Panc1 (cell line): ENCODE results near the gene CRMP1. TPM values are rescaled to one million over a fixed set of nuclear protein-coding genes. Genes with fewer than 3 reads are reported as not detected.

ENCODE experiments used
- ATAC-seq: fragments of 200-7000 bp; cut with Tn5 transposase; 2 replicates; pipeline ENCODE4 v1.9.1; 2020; ENCODE audit warnings: mild to moderate bottlenecking, moderate library complexity
- BruUV-seq: library from RNA; stranded (reverse); fragments of 400-500 nt; replicated peaks from 2 replicates; lab custom pipeline; 2021; lab: Mats Ljungman, UMichigan
- CTCF ChIA-PET: fragments of 300-600 bp; sonication (Branson Sonifier 250); formaldehyde crosslinking; loops from one replicate; lab custom pipeline; 2022; ENCODE audit warnings: antibody characterized with exemption; lab: Charles Lee
- POLR2A ChIA-PET: fragments of 300-600 bp; sonication (Branson Sonifier 250); formaldehyde crosslinking; loops from one replicate; lab custom pipeline; 2022; ENCODE audit warnings: antibody characterized with exemption; lab: Charles Lee
- DNase-seq: peaks from one replicate; pipeline ENCODE4 v3.0.0-alpha.2; 2010; ENCODE audit warnings: low read depth, low spot score
- H3K27ac ChIP-seq: 2 replicates; pipeline ENCODE4 v1.5.1; 2011; ENCODE audit warnings: mild to moderate bottlenecking, low read length, inconsistent platforms
- H3K27me3 ChIP-seq: fragments of 200-500 bp; sonication (Bioruptor generic); 2 replicates; pipeline ENCODE4 v1.6.0; 2014; ENCODE audit warnings: low read length, inconsistent platforms; ENCODE audit not compliant: control insufficient read depth, insufficient read depth
- H3K36me3 ChIP-seq: fragments of 200-500 bp; sonication (Bioruptor generic); 2 replicates; pipeline ENCODE4 v1.5.1; 2014; ENCODE audit warnings: inconsistent platforms, mild to moderate bottlenecking, low read length, moderate library complexity; ENCODE audit not compliant: control insufficient read depth, insufficient read depth
- H3K4me1 ChIP-seq: 2 replicates; pipeline ENCODE4 v1.5.1; 2011; ENCODE audit warnings: inconsistent platforms, mild to moderate bottlenecking, low read length, moderate library complexity; ENCODE audit not compliant: control insufficient read depth, insufficient read depth
- H3K4me3 ChIP-seq, 2 experiments: 2 replicates each; pipeline ENCODE4 v1.5.1; 2011 to 2012; ENCODE audit warnings: low read depth in 2 of 2, low read length in 2 of 2, mild to moderate bottlenecking in 2 of 2, inconsistent platforms in 1 of 2, moderate library complexity in 1 of 2
- H3K9me3 ChIP-seq: fragments of 200-500 bp; sonication (Bioruptor generic); 2 replicates; pipeline ENCODE4 v1.5.1; 2014; ENCODE audit warnings: low read depth, mild to moderate bottlenecking, inconsistent platforms, low read length, moderate library complexity; ENCODE audit not compliant: control insufficient read depth, insufficient read depth
- CTCF ChIP-seq: fragments of 450-650 bp; IDR thresholded peaks from 2 replicates; pipeline ENCODE4 v1.5.1; 2017; ENCODE audit warnings: mild to moderate bottlenecking
- POLR2AphosphoS5 ChIP-seq: IDR thresholded peaks from 2 replicates; pipeline ENCODE4 v1.6.1; 2012; ENCODE audit warnings: mild to moderate bottlenecking, low read depth, low read length, moderate library complexity
- REST ChIP-seq, 2 experiments: IDR thresholded peaks; 2 replicates each; pipeline ENCODE4 v1.6.1; 2011 to 2012; ENCODE audit warnings: low read depth in 2 of 2, control low read depth in 1 of 2, low read length in 1 of 2, mild to moderate bottlenecking in 1 of 2, moderate library complexity in 1 of 2; ENCODE audit not compliant: insufficient read depth in 1 of 2
- SIN3A ChIP-seq: IDR thresholded peaks from 2 replicates; pipeline ENCODE4 v1.6.1; 2012; ENCODE audit warnings: low read depth, mild to moderate bottlenecking, low read length, moderate library complexity, borderline replicate concordance; ENCODE audit not compliant: insufficient read depth
- TCF7L2 ChIP-seq: IDR thresholded peaks from 2 replicates; pipeline ENCODE4 v1.6.1; 2011; ENCODE audit warnings: mild to moderate bottlenecking, low read depth, low read length, inconsistent platforms
- in situ Hi-C: cut with HindIII; loops from 2 replicates; pipeline ENCODE4 v1.10.0; 2016; ENCODE audit warnings: low sequenced_read_pairs, low pct_unique_long_range_greater_than_20kb
- intact Hi-C: fragments of 100-400 bp; cut with micrococcal nuclease; formaldehyde crosslinking; loops from one replicate; pipeline ENCODE4 v1.10.0; 2022; ENCODE audit not compliant: unreplicated experiment
- total RNA-seq: library from RNA; stranded (reverse); gene quantifications from one replicate; pipeline ENCODE4 v1.2.1, GENCODE V29; 2021; ENCODE audit not compliant: unreplicated experiment

The CRMP1 gene
- total RNA-seq, 1 experiment from 2014 or later = 0.28 TPM

GRCh38 chr4:5919571-5919970, 26.7 kb upstream of the CRMP1 start:
- in situ Hi-C loops = no loop called here
- POLR2A ChIA-PET = no interaction called here
- no peaks in the 10 kb centered on the region for H3K9me3 ChIP-seq
- H3K27ac ChIP-seq = no peak overlapping the region
- H3K36me3 ChIP-seq = no peaks in the 10 kb centered on the region
- H3K4me3 ChIP-seq = no peak overlapping the region
- CTCF ChIA-PET = no interaction called here
- ATAC-seq (no peak), DNase-seq (no peak)
- no TSS peak for BruUV-seq
- TF ChIP-seq REST (IDR thresholded peaks at IDR 0.05; ENCODE audit: insufficient read depth in 1 of 2, low read depth in 2 of 2, low read length in 1 of 2) = no peak
- no peak for TF ChIP-seq POLR2AphosphoS5
- TF ChIP-seq CTCF = no peak
- no peak for TF ChIP-seq TCF7L2
- TF ChIP-seq SIN3A = no peak
- no peaks in the 10 kb centered on the region for H3K27me3 ChIP-seq
- H3K4me1 ChIP-seq = no peaks in the 10 kb centered on the region
- intact Hi-C loops = no loop called here

- ATAC-seq (no peak), DNase-seq (no peak)
- no peaks in the 10 kb centered on the region for H3K36me3 ChIP-seq
- TF ChIP-seq REST (IDR thresholded peaks at IDR 0.05; ENCODE audit: insufficient read depth in 1 of 2, low read depth in 2 of 2, low read length in 1 of 2) = no peak
- no peak for TF ChIP-seq POLR2AphosphoS5
- TF ChIP-seq SIN3A = no peak
- no peak for TF ChIP-seq CTCF
- TF ChIP-seq TCF7L2 = no peak
- no peak overlapping the region for H3K27ac ChIP-seq
- no TSS peak for BruUV-seq
- no peaks in the 10 kb centered on the region for H3K27me3 ChIP-seq
- in situ Hi-C loops (no loop called here), intact Hi-C loops (no loop called here)
- H3K4me1 ChIP-seq = no peaks in the 10 kb centered on the region
- H3K9me3 ChIP-seq = no peaks in the 10 kb centered on the region
- ChIA-PET CTCF (no interaction called here), POLR2A (interaction anchor here (0.5 kb wide), 1 partner anchor 594 kb away, joined by 3 read pairs; no protein-coding TSS in a partner anchor)
- no peak overlapping the region for H3K4me3 ChIP-seq
Observed at GRCh38 chr4:5919044-5919443, 26.2 kb upstream of the CRMP1 start.
